GM13977 (cell line): ENCODE measurements around the gene ZNF175.

Source experiments
- DNase-seq: peaks from one replicate; pipeline ENCODE4 v3.0.0; 2012; ENCODE audit warnings: low spot score
- in situ Hi-C: fragments of 300-500 bp; cut with MboI; formaldehyde crosslinking; loops from one replicate; pipeline ENCODE4 v1.12.0; 2022; ENCODE audit warnings: low sequenced_read_pairs, low pct_unique_long_range_greater_than_20kb, mixed read lengths, inconsistent platforms; ENCODE audit not compliant: unreplicated experiment
- TF ChIP-seq, protein P1 (sequence below): IDR thresholded peaks from 2 replicates; pipeline ENCODE4 v1.5.1; 2012; ENCODE audit warnings: mild to moderate bottlenecking, control low read depth; ENCODE audit not compliant: insufficient read depth; ENCODE audit errors: extremely low read depth, missing control alignments

Gene ZNF175

GRCh38 chr19:51587264-51588191, 16.4 kb downstream of the ZNF175 start:
- TF ChIP-seq, protein P1, sequence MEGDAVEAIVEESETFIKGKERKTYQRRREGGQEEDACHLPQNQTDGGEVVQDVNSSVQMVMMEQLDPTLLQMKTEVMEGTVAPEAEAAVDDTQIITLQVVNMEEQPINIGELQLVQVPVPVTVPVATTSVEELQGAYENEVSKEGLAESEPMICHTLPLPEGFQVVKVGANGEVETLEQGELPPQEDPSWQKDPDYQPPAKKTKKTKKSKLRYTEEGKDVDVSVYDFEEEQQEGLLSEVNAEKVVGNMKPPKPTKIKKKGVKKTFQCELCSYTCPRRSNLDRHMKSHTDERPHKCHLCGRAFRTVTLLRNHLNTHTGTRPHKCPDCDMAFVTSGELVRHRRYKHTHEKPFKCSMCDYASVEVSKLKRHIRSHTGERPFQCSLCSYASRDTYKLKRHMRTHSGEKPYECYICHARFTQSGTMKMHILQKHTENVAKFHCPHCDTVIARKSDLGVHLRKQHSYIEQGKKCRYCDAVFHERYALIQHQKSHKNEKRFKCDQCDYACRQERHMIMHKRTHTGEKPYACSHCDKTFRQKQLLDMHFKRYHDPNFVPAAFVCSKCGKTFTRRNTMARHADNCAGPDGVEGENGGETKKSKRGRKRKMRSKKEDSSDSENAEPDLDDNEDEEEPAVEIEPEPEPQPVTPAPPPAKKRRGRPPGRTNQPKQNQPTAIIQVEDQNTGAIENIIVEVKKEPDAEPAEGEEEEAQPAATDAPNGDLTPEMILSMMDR: no peak
- no peak for DNase-seq
- in situ Hi-C loops: no loop called here

DNA sequence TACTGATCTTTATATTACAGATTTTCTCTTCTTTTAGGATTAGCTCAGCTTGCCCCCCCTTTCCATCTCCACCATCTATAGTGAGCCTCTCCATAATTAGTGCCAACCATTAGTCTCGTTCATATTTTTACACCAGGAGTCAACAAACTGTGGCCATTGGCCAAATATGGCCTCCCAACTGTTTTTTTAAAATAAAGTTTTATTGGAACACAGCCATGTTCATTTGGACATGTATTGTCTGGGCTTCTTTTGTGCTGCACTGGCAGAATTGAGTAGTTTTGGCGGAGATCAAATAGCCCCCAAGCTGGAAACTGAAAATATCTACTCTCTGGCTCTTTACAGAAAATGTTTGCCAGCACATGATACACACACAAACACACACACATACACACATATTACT, 18.4 kb downstream of the ZNF175 start:
- DNase-seq: no peak
- in situ Hi-C loops: no loop called here
- TF ChIP-seq, protein P1: no peak

DNA sequence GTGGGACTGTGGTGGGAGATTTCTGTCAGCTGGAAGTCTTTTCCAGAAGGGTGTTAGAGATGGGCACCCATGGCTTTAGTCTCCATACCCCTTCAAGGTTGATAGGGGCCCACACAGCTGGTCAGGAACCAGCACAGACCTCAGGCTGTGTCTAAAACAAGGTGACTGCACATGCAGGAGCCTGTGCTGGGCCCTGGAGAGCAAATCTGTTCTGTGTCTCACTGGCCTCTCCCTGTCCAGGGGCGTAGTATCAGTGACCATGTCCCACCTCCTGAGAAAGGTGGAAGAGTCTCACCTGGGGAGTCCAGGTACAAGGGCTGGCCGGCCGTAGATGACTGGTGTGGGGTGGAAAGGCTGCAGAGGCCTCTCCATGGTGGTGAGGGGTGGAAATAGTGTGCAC, 19.4 kb downstream of the ZNF175 start:
- DNase-seq: no peak
- in situ Hi-C loops: no loop called here
- TF ChIP-seq, protein P1: no peak

DNA sequence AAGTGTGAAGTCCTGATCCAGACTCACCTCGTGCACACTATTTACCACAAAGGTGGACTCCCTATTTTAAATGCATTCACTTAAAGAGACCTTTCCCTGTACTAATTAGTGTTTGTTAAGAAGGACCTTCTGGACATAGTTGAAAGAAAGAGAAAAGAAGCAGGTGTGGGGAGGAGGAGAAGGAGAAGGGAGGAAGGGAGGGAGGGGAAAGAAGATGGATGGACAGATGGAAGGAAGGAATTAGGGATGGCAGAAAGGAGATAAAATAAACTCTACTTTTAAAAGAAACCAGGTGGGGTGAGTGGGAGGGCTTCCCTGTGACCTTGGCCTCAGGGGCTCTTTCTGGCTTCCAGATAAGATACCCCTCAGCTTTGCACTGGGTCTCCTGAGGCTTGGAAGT, 21.4 kb downstream of the ZNF175 start:
- in situ Hi-C loops: no loop called here
- TF ChIP-seq, protein P1: no peak
- DNase-seq: no peak

DNA sequence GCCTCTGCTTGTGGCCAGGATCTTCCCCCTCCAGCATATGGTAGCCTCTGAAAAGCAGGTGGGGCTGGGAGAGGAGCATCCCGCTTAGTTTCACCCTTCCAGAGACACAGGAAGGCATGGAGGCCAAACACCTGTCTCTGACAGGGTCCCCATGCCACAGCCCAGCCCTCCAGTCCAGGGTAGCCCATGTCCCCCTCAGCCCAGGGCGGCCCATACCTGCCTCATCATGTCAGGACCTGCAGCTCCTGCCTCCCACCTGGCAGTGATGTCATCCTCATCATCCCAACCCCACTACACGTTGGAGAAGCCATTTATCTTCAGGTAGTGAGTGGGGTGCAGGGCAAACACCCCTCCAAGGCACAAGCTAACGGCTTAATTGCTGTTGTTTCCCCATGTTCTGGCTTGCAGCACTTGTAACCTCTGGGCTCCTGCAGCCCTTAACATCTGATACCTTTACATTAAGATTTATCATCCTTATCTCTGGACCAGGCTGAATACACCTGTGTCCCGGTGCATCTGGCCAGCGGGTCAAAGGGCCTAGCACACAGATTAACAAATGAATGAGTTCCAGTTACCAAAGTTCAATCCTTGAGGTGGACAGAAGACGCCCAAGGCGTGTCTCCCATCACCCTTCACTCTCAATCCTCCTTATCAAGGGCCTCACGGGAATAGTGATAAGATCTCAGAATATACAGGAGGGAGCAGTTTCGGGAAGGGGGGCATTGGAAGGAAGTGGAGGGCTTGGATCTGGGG, 22.2 kb downstream of the ZNF175 start:
- TF ChIP-seq, protein P1: no peak
- in situ Hi-C loops: no loop called here
- no peak for DNase-seq

- in situ Hi-C loops: no loop called here
Measured at GRCh38 chr19:51593969-51594773, 23.1 kb downstream of the ZNF175 start.

More at GRCh38 chr19:51593969-51594773, 23.1 kb downstream of the ZNF175 start:
- DNase-seq: peak; percentile 94
- TF ChIP-seq, protein P1: no peak
